ENCODE data around the gene SLC25A23. TPM values are rescaled to one million over a fixed set of nuclear protein-coding genes. Genes with fewer than 3 reads are reported as not detected.

Gene SLC25A23
- total and polyA plus RNA-seq, 9 of the 15 experiments (the other 6 are each of a cell fraction or from before 2014, with no cell fraction given): 6.1 to 72.0 (median 26.6) TPM

- TF ChIP-seq REST (IDR thresholded peaks at IDR 0.05; ENCODE audit: borderline replicate concordance): no peak
- TF ChIP-seq REST (CRISPR knock-in tag; IDR thresholded peaks at IDR 0.05; ENCODE audit: low read depth): no peak
- TF ChIP-seq TFE3 (CRISPR knock-in tag; IDR thresholded peaks at IDR 0.05): peak; percentile 24; the same call in 1 of the 2 replicates
- peak; percentile 49; the same call in 1 of the 2 replicates for TF ChIP-seq CXXC5 (CRISPR knock-in tag; IDR thresholded peaks at IDR 0.05)
- no peak for TF ChIP-seq E2F1 (CRISPR knock-in tag; IDR thresholded peaks at IDR 0.05)
- no peak for TF ChIP-seq RERE (CRISPR knock-in tag; IDR thresholded peaks at IDR 0.05; ENCODE audit: borderline replicate concordance)
- TF ChIP-seq ZNF280A (IDR thresholded peaks at IDR 0.05; ENCODE audit: low read depth, partially characterized antibody): no peak
These were observed 35.2 kb downstream of the SLC25A23 start, which contains the start of gene KHSRP (continued) for GRCh38 chr19:6424195-6424938.

Data from K562 (cell line).